C4-2B (cell line): ENCODE measurements around the gene NOL12.

Experiments used
- H3K27ac ChIP-seq: fragments of 450-650 bp; 2 replicates; pipeline ENCODE4 v1.5.1; 2017
- ZFX ChIP-seq: fragments of 450-650 bp; IDR thresholded peaks from 2 replicates; pipeline ENCODE4 v1.6.1; 2017
- TF ChIP-seq, protein P1 (sequence below): fragments of 450-650 bp; conservative IDR thresholded peaks from 2 replicates; pipeline ENCODE4 v1.5.1; 2017; ENCODE audit warnings: mild to moderate bottlenecking

Gene NOL12

DNA sequence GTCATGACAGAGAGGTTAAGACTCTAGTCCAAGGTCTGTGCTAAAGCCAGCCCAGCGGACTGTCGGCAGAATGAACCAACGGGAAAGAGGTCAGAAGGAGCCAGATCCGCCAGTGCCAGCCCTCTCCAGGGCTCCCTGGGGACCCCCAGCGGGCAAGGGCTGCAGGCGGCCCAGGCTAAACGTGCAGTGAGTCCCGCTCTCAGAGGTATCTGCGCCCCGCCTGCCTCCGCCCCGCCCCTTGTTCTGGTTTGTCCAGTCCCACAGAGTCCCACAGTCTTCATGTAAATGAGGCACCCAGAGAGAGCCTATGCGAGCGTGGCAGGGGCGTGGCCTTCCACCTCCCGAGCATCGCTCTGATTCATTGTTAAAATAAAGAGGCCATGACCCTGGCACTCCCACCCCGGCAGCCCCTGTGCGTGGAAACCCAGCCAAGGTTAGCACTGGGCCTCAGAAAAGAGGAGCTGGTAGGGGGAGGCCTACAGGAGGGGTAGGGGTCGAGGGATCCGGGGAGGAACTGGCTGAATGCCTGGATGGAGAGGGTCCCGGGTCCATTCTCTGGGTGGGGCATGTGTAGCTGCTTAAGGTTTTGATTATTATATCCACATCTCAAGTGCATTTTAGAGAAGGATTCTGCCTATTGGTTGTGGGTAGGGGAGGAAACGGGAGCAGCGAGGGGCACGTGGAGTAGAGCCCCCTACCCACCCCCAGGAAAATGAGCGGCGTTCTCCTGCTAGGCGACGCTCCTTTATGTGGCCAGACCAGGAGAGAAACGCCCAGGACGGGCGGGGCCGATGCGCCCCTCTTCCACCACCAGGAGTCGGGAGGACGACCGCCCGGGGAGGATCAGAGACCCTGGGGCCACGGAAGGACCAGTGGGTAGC, 10.8 kb downstream of the NOL12 start, which contains the start of gene TRIOBP:
Gene TRIOBP, plus strand, starts transcription at position 392 of the 881 bp plus-strand sequence. CDS start 4,318 bp downstream, outside the sequence.
- TF ChIP-seq, protein P1, sequence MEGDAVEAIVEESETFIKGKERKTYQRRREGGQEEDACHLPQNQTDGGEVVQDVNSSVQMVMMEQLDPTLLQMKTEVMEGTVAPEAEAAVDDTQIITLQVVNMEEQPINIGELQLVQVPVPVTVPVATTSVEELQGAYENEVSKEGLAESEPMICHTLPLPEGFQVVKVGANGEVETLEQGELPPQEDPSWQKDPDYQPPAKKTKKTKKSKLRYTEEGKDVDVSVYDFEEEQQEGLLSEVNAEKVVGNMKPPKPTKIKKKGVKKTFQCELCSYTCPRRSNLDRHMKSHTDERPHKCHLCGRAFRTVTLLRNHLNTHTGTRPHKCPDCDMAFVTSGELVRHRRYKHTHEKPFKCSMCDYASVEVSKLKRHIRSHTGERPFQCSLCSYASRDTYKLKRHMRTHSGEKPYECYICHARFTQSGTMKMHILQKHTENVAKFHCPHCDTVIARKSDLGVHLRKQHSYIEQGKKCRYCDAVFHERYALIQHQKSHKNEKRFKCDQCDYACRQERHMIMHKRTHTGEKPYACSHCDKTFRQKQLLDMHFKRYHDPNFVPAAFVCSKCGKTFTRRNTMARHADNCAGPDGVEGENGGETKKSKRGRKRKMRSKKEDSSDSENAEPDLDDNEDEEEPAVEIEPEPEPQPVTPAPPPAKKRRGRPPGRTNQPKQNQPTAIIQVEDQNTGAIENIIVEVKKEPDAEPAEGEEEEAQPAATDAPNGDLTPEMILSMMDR: no peak; the same call in 1 of the 2 replicates
- TF ChIP-seq ZFX: no peak
- H3K27ac ChIP-seq: peak within 1 kb of the TSS; percentile 24; the same call in 1 of the 2 replicates

DNA sequence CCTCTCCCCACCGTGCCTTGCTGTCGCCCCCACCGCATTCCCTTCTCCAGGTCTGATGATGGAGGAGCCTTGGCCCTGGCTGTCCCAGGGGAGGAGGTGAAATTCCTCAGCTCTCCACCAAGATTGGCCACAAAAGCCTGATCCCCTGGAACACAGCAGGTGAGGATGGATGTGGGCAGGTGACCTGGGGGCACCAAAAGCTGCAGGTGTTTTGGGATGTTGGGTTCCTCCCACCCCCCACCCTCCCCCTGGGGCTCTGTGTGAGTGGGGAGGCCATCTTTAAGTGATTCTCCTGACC, 11.3 kb downstream of the NOL12 start:
- no peak for TF ChIP-seq ZFX
- TF ChIP-seq, protein P1: no peak
- no peak overlapping the region for H3K27ac ChIP-seq

DNA sequence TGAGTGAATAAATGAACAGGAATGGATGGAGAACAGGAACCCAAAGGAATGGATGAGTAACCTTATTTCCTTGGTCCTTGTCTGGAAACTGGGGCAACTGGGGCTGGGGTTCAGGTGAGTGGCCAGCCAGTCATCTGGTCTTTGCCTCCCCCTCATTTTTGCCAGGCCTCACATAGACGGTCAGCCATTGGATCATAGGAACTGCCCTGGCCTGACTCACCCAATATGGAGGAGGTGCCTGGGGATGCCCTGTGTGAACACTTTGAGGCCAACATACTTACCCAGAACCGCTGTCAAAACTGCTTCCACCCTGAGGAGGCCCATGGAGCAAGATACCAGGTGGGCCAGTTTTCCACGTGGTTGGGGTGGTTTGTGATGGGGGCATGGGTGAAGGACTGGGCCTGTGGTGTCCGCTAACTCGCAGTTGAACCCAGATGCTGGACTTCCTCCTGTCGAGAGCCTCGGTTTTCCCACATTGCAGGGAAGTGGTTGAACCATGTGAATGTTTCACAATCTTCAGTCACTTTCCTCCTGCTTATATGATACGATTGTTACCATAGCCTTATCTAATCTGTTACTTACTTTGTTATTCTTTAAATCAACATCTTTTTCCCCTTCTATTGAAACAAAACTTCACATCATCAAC, 15.1 kb downstream of the NOL12 start:
- H3K27ac ChIP-seq: no peak overlapping the region
- TF ChIP-seq, protein P1: no peak
- no peak for TF ChIP-seq ZFX

DNA sequence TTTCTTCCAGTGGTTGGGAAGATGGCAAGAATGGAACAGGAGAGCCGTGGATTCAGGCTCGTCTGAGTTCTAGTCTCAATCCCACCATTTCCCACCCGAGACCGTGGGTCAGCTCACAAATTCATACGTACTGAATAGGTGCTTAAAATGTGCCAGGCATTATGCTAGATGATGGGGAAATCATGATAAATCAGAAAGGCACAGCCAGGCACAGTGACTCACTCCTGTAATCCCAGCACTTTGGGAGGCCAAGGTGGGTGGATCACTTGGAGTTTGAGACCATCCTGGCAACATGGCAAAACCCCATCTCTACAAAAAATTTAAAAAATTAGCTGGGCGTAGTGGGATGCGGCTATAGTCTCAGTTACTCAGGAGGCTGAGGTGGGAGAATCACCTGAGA, 17.8 kb downstream of the NOL12 start:
- TF ChIP-seq, protein P1: no peak
- no peak for TF ChIP-seq ZFX
- no peak overlapping the region for H3K27ac ChIP-seq

DNA sequence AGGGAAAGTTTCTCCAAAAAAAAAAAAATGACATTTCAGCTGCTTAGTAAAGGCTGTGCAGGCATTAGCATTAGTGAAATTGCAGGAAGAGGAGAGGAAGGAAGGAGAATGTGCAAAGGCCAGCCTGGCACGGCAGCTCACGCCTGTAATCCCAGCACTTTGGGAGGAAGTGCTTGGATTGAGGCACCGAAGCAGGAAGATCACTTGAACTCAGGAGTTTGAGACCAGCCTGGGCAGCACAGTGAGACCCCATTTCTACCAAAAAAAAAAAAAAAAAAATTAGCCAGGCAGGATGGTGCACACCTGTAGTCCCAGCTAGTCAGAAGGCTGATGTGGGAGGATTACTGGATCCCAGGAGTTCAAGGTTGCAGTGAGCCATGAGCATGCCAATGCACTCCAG, 18.5 kb downstream of the NOL12 start:
- TF ChIP-seq, protein P1: no peak
- TF ChIP-seq ZFX: no peak
- no peak overlapping the region for H3K27ac ChIP-seq

DNA sequence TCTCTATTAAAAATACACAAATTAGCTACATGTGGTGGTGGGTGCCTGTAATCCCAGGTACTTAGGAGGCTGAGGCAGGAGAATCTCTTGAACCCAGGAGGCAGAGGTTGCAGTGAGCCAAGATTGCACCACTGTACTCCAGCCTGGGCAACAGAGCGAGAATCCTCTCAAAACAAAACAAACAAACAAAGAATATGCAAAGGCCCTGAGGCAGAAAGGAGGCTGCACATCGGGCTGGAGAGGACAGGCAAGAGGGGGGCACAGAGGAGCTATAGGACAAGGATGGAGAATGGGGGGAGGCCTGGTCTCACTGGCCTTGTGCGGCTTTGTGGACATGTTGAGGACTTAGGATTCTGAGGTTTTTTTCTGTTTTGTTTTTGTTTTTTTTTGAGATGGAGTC, 19.1 kb downstream of the NOL12 start:
- no peak overlapping the region for H3K27ac ChIP-seq
- TF ChIP-seq, protein P1: no peak
- TF ChIP-seq ZFX: no peak
